GM12875 (cell line): ENCODE results near the gene CLDND2.

ENCODE experiments used
- H3K4me3 ChIP-seq: one replicate; pipeline ENCODE4 v1.5.1; 2011; ENCODE audit warnings: low read depth, low read length, control low read depth
- CTCF ChIP-seq: IDR thresholded peaks from 2 replicates; pipeline ENCODE4 v1.5.1; 2011; ENCODE audit warnings: low read depth, mild to moderate bottlenecking, control low read depth, inconsistent platforms, low read length, moderate library complexity, borderline replicate concordance; ENCODE audit not compliant: insufficient read depth

Gene CLDND2

GRCh38 chr19:51361239-51361638 is 7.6 kb downstream of the CLDND2 start:
- no peak for TF ChIP-seq CTCF
- H3K4me3 ChIP-seq = no peak overlapping the region

GRCh38 chr19:51359294-51359693 is 9.5 kb downstream of the CLDND2 start:
- H3K4me3 ChIP-seq = no peak overlapping the region
- no peak for TF ChIP-seq CTCF

- TF ChIP-seq CTCF = no peak
- H3K4me3 ChIP-seq = no peak overlapping the region
These were observed 10.9 kb downstream of the CLDND2 start for GRCh38 chr19:51357952-51358351.

GRCh38 chr19:51356159-51356801 is 12.5 kb downstream of the CLDND2 start:
- TF ChIP-seq CTCF = no peak

GRCh38 chr19:51354742-51355148 is 14.1 kb downstream of the CLDND2 start:
- no peak overlapping the region for H3K4me3 ChIP-seq
- no peak for TF ChIP-seq CTCF

More at GRCh38 chr19:51356159-51356801, 12.5 kb downstream of the CLDND2 start:
- no peak overlapping the region for H3K4me3 ChIP-seq

GRCh38 chr19:51354103-51354741 is 14.6 kb downstream of the CLDND2 start:
- no peak for TF ChIP-seq CTCF
- no peak overlapping the region for H3K4me3 ChIP-seq

GRCh38 chr19:51352783-51353360 is 15.9 kb downstream of the CLDND2 start:
- no peak overlapping the region for H3K4me3 ChIP-seq
- TF ChIP-seq CTCF = no peak
